ENCODE measurements around the gene RIPOR3. TPM values are rescaled to one million over a fixed set of nuclear protein-coding genes. Genes with fewer than 3 reads are reported as not detected.
"Not testable (repeated sequence)": the region's sequence is repeated elsewhere in the genome, so short reads cannot be mapped to it uniquely, and the experiment has no call there.

RIPOR3 gene
- polyA plus RNA-seq, 1 of the 3 experiments (the other 2 are of a cell fraction): 1.2 TPM

- Histone ChIP-seq H3K27me3 (ENCODE audit: insufficient read depth) (no peaks in the 10 kb centered on the region), H3K4me2 (no peak overlapping the region), H3K79me2 (ENCODE audit: insufficient read depth) (no peaks in the 10 kb centered on the region), H2AFZ (ENCODE audit: low read depth) (no peak overlapping the region), H3K9ac (no peak overlapping the region), H3F3A (replicated peaks; ENCODE audit: insufficient read depth) (no peaks in the 10 kb centered on the region), H3K4me1 (ENCODE audit: control insufficient read depth in 1 of 2, insufficient read depth in 2 of 2, low read depth in 1 of 2, low read length in 1 of 2) (no peaks in the 10 kb centered on the region), H3K9me2 (no peaks in the 10 kb centered on the region), H3K27ac (ENCODE audit: low read depth in 2 of 2, low read length in 1 of 2) (no peak overlapping the region), H3K4me3 (ENCODE audit: low read depth in 2 of 2, low read length in 1 of 2) (no peak overlapping the region), H4K20me1 (ENCODE audit: insufficient read depth) (no peaks in the 10 kb centered on the region), H3K9me3 (no peaks in the 10 kb centered on the region), H3K36me3 (replicated peaks in 1 of 2; ENCODE audit: control insufficient read depth in 1 of 2, insufficient read depth in 2 of 2, low read length in 1 of 2) (no peaks in the 10 kb centered on the region)
- 85% methylated on average over 1 of the region's 1 CpG for WGBS (ENCODE audit: low lambda C conversion rate)
- no peak for DNase-seq
- POLR2A ChIA-PET: no interaction called here
- TF ChIP-seq GABPA (IDR thresholded peaks at IDR 0.05; ENCODE audit: low read depth) (no peak), FOSL2 (IDR thresholded peaks at IDR 0.05; ENCODE audit: borderline replicate concordance, low read depth) (no peak), NFIC (IDR thresholded peaks at IDR 0.05; ENCODE audit: borderline replicate concordance) (no peak), ELF1 (IDR thresholded peaks at IDR 0.05) (no peak)
- CTCF ChIA-PET: interaction anchor here (0.8 to 2.3 kb wide), 4 partner anchors 8 to 53 kb away, joined by 3 to 8 read pairs (median 5); no protein-coding TSS in a partner anchor
Observed at GRCh38 chr20:50716518-50716917, 25.2 kb upstream of the RIPOR3 start.

- no peaks in the 10 kb centered on the region for H3K36me3 ChIP-seq (replicated peaks in 1 of 2; ENCODE audit: control insufficient read depth in 1 of 2, insufficient read depth in 2 of 2, low read length in 1 of 2)
- no peak for DNase-seq
- H4K20me1 ChIP-seq (ENCODE audit: insufficient read depth): no peaks in the 10 kb centered on the region
- ChIA-PET CTCF (interaction anchor here (0.6 to 1.3 kb wide), 2 partner anchors 9 to 24 kb away, joined by 3 read pairs; partner anchors contain the start of gene RIPOR3), POLR2A (no interaction called here)
- H3K4me2 ChIP-seq: no peak overlapping the region
- H3K4me1 ChIP-seq (ENCODE audit: control insufficient read depth in 1 of 2, insufficient read depth in 2 of 2, low read depth in 1 of 2, low read length in 1 of 2): no peaks in the 10 kb centered on the region
- no peaks in the 10 kb centered on the region for H3K79me2 ChIP-seq (ENCODE audit: insufficient read depth)
- H2AFZ ChIP-seq (ENCODE audit: low read depth): no peak overlapping the region
- H3K9me2 ChIP-seq: no peaks in the 10 kb centered on the region
- TF ChIP-seq IRF3 (IDR thresholded peaks at IDR 0.05; ENCODE audit: low read depth, low read length): no peak
- TF ChIP-seq FOSL2 (IDR thresholded peaks at IDR 0.05; ENCODE audit: borderline replicate concordance, low read depth): no peak
- TF ChIP-seq POLR2AphosphoS5 (IDR thresholded peaks at IDR 0.05; ENCODE audit: low read depth, low read length): no peak
- no peak for TF ChIP-seq NFIC (IDR thresholded peaks at IDR 0.05; ENCODE audit: borderline replicate concordance)
- no peak for TF ChIP-seq FOXJ3 (CRISPR knock-in tag; IDR thresholded peaks at IDR 0.05)
- TF ChIP-seq EZH2phosphoT487 (IDR thresholded peaks at IDR 0.05; ENCODE audit: borderline replicate concordance, low read depth): no peak
- TF ChIP-seq YY1 (IDR thresholded peaks at IDR 0.05; ENCODE audit: low read depth): no peak
- no peak for TF ChIP-seq TCF12 (IDR thresholded peaks at IDR 0.05)
- no peak for TF ChIP-seq SMC3 (IDR thresholded peaks at IDR 0.05; ENCODE audit: low read depth, low read length)
- no peak for TF ChIP-seq RAD21 (IDR thresholded peaks at IDR 0.05; ENCODE audit: low read length)
- 95% methylated on average over 3 of the region's 3 CpGs for WGBS (ENCODE audit: low lambda C conversion rate)
- no peaks in the 10 kb centered on the region for H3K27me3 ChIP-seq (ENCODE audit: insufficient read depth)
- H3K27ac ChIP-seq (ENCODE audit: low read depth in 2 of 2, low read length in 1 of 2): no peak overlapping the region
- no peak overlapping the region for H3K4me3 ChIP-seq (ENCODE audit: low read depth in 2 of 2, low read length in 1 of 2)
- no peaks in the 10 kb centered on the region for H3F3A ChIP-seq (replicated peaks; ENCODE audit: insufficient read depth)
- no peaks in the 10 kb centered on the region for H3K9me3 ChIP-seq
- H3K9ac ChIP-seq: no peak overlapping the region
Observed at GRCh38 chr20:50715694-50716093, 24.4 kb upstream of the RIPOR3 start.

- H3F3A ChIP-seq (replicated peaks; ENCODE audit: insufficient read depth); H3K4me1 ChIP-seq (ENCODE audit: control insufficient read depth in 1 of 2, insufficient read depth in 2 of 2, low read depth in 1 of 2, low read length in 1 of 2); H3K9me2 ChIP-seq; H3K9ac ChIP-seq; H3K36me3 ChIP-seq (replicated peaks in 1 of 2; ENCODE audit: control insufficient read depth in 1 of 2, insufficient read depth in 2 of 2, low read length in 1 of 2); POLR2A ChIA-PET; DNase-seq; H3K9me3 ChIP-seq; H3K4me3 ChIP-seq (ENCODE audit: low read depth in 2 of 2, low read length in 1 of 2); H3K27ac ChIP-seq (ENCODE audit: low read depth in 2 of 2, low read length in 1 of 2); H2AFZ ChIP-seq (ENCODE audit: low read depth); H4K20me1 ChIP-seq (ENCODE audit: insufficient read depth); H3K27me3 ChIP-seq (ENCODE audit: insufficient read depth); H3K4me2 ChIP-seq; H3K79me2 ChIP-seq (ENCODE audit: insufficient read depth): not testable (repeated sequence)
- CTCF ChIA-PET: interaction anchor here (1.0 to 1.8 kb wide), 8 partner anchors 11 to 545 kb away, joined by 3 to 8 read pairs (median 4); no protein-coding TSS in a partner anchor
- 95% methylated on average over 12 of the region's 12 CpGs for WGBS (ENCODE audit: low lambda C conversion rate)
Observed at GRCh38 chr20:50714426-50714825, 23.1 kb upstream of the RIPOR3 start.

All from SK-N-SH (cell line).